Upper lobe of right lung (tissue), 1 donor: ENCODE measurements around the gene PLD6. TPM values are rescaled to one million over a fixed set of nuclear protein-coding genes. Genes with fewer than 3 reads are reported as not detected.

Experiments used
- ATAC-seq: fragments of 200-7000 bp; cut with Tn5 transposase; one replicate; pipeline ENCODE4 v1.9.1; 2020; ENCODE audit warnings: mild to moderate bottlenecking, moderate library complexity
- DNase-seq: peaks from one replicate; pipeline ENCODE4 v3.0.0-alpha.2; 2020
- H3K27ac ChIP-seq: fragments of 200-600 bp; one replicate; pipeline ENCODE4 v1.8.0; 2022
- H3K27me3 ChIP-seq: fragments of 200-600 bp; one replicate; pipeline ENCODE4 v1.8.0; 2022; ENCODE audit warnings: mild to moderate bottlenecking
- H3K36me3 ChIP-seq: fragments of 200-600 bp; one replicate; pipeline ENCODE4 v1.8.0; 2022
- H3K4me1 ChIP-seq: fragments of 200-600 bp; one replicate; pipeline ENCODE4 v1.8.0; 2022
- H3K4me3 ChIP-seq: fragments of 200-600 bp; one replicate; pipeline ENCODE4 v1.8.0; 2022; ENCODE audit warnings: mild to moderate bottlenecking
- H3K9me3 ChIP-seq: fragments of 200-600 bp; one replicate; pipeline ENCODE4 v1.8.0; 2022
- intact Hi-C: fragments of 100-400 bp; cut with DNase I; formaldehyde crosslinking; loops from one replicate; pipeline ENCODE4 v1.11.0; 2022
- total RNA-seq: library from RNA; stranded (reverse); fragmentation: NEBNext Ultra II Directional; extraction: Animal tissue kit (Norgen Biotek cat#: 25700); gene quantifications from one replicate; pipeline ENCODE4 v1.2.1, GENCODE V29; 2021
- TF ChIP-seq, protein P1 (sequence below): fragments of 200-600 bp; IDR thresholded peaks from one replicate; pipeline ENCODE4 v1.8.0; 2022; ENCODE audit warnings: antibody characterized with exemption
- donor health status: DM: no; HTN: yes; CAD: no; lungs with severe emphysema.

The PLD6 gene
- total RNA-seq, 1 donor from 2014 or later = 4.9 TPM

DNA sequence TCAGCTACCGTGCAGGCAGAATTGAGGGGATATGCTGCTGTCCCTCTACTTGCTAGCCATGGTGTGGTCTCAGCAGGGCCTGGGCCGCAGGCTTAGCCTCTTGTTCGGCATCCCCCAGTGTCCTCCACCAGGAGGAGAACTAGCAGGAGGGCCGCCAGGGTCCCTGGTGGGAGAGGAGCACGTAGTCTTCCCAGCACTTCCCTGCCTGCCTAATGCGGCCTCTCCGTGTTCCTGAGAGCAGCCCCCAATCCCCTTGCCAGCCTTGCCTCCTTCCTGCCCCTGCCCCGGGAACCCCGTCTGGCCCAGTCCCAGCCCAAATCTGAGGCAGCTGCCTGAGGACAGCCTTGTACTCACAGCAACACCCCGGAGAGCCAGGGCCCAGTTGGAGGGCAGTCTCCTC is 38.1 kb downstream of the PLD6 start:
- intact Hi-C loops = no loop called here
- H3K9me3 ChIP-seq = no peaks in the 10 kb centered on the region
- ATAC-seq (no peak), DNase-seq (no peak)
- peaks cover 80% of the 10 kb centered on the region for H3K36me3 ChIP-seq
- H3K4me3 ChIP-seq = no peak overlapping the region
- H3K4me1 ChIP-seq = peaks cover 28% of the 10 kb centered on the region
- no peak overlapping the region for H3K27ac ChIP-seq
- TF ChIP-seq, protein P1, sequence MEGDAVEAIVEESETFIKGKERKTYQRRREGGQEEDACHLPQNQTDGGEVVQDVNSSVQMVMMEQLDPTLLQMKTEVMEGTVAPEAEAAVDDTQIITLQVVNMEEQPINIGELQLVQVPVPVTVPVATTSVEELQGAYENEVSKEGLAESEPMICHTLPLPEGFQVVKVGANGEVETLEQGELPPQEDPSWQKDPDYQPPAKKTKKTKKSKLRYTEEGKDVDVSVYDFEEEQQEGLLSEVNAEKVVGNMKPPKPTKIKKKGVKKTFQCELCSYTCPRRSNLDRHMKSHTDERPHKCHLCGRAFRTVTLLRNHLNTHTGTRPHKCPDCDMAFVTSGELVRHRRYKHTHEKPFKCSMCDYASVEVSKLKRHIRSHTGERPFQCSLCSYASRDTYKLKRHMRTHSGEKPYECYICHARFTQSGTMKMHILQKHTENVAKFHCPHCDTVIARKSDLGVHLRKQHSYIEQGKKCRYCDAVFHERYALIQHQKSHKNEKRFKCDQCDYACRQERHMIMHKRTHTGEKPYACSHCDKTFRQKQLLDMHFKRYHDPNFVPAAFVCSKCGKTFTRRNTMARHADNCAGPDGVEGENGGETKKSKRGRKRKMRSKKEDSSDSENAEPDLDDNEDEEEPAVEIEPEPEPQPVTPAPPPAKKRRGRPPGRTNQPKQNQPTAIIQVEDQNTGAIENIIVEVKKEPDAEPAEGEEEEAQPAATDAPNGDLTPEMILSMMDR = no peak
- H3K27me3 ChIP-seq = no peaks in the 10 kb centered on the region

DNA sequence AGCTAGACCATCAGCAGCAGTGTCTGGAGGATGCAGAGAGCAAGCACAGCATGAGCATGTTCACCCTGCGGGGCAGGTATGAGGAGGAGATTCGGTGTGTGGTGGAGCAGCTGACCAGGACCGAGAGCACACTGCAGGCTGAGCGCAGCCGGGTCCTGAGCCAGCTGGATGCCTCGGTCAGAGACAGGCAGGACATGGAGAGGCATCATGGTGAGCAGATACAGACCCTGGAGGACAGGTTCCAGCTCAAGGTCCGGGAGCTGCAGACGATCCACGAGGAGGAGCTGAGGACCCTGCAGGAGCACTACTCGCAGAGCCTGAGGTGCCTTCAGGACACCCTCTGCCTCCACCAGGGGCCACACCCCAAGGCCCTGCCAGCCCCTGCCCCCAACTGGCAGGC is 38.8 kb downstream of the PLD6 start:
- Histone ChIP-seq H3K4me1 (peaks cover 23% of the 10 kb centered on the region), H3K36me3 (peaks cover 80% of the 10 kb centered on the region), H3K9me3 (no peaks in the 10 kb centered on the region), H3K4me3 (no peak overlapping the region), H3K27ac (no peak overlapping the region), H3K27me3 (no peaks in the 10 kb centered on the region)
- no peak for DNase-seq
- TF ChIP-seq, protein P1 = no peak
- intact Hi-C loops = no loop called here
- ATAC-seq = no peak

DNA sequence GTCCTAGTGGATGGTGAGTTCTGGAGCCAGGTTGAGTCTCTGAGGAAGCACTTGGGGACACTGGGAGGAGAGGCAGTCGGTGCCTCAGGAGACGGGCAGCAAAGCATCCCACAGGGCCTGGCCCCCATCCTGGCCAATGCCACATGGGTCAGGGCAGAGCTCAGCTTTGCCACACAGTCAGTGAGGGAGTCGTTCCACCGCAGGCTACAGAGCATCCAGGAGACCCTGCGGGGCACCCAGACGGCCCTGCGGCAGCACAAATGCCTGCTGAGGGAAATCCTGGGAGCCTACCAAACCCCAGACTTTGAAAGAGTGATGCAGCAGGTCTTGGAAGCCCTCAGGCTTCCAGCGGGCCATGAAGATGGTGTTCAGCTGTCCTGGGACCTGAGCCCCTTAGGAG is 39.7 kb downstream of the PLD6 start:
- Histone ChIP-seq H3K36me3 (peaks cover 80% of the 10 kb centered on the region), H3K27me3 (no peaks in the 10 kb centered on the region), H3K4me3 (no peak overlapping the region), H3K4me1 (peaks cover 16% of the 10 kb centered on the region), H3K9me3 (no peaks in the 10 kb centered on the region), H3K27ac (no peak overlapping the region)
- TF ChIP-seq, protein P1 = no peak
- intact Hi-C loops = no loop called here
- no peak for DNase-seq
- no peak for ATAC-seq

DNA sequence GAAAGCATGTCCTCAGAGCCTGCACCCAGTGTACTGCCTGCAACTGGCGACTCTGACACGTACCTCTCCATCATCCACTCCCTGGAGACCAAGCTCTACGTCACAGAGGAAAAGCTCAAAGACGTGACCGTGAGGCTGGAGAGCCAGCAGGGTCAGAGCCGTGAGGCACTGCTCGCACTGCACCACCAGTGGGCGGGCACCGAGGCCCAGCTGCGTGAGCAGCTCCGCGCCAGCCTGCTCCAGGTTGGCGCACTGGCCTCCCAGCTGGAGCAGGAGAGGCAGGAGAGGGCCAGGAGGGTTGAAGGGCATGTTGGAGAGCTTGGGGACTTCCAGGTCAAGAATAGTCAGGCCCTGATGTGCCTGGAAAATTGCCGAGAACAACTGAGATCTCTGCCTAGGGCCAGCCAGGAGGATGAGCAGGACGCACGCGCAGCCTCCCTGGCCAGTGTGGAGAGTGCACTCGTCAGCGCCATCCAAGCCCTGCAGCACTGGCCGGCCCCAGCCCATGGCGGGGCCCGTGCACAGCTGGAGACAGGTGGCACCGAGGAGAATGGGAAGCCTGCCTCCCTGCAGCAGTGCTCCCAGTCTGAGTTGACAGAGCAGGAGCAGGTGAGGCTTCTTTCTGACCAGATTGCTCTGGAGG is 40.3 kb downstream of the PLD6 start:
- H3K27ac ChIP-seq = no peak overlapping the region
- H3K36me3 ChIP-seq = peaks cover 84% of the 10 kb centered on the region
- ATAC-seq (no peak), DNase-seq (no peak)
- H3K9me3 ChIP-seq = no peaks in the 10 kb centered on the region
- no peaks in the 10 kb centered on the region for H3K27me3 ChIP-seq
- H3K4me1 ChIP-seq = peaks cover 9% of the 10 kb centered on the region
- H3K4me3 ChIP-seq = no peak overlapping the region
- TF ChIP-seq, protein P1 = no peak
- intact Hi-C loops = no loop called here

DNA sequence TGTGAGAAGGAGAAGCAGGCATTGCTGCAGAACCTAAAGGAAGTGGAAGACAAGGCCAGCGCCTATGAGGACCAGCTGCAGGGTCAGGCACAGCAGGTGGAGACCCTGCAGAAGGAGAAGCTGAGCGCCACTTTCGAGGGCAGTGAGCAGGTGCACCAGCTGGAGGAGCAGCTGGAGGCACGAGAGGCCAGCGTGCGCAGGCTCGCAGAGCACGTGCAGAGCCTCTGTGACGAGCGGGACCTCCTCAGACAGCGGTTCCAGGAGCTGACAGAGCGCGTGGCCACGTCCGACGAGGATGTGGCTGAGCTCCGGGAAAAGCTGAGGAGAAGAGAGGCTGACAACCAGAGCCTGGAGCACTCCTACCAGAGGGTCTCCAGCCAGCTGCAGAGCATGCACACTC is 41.5 kb downstream of the PLD6 start:
- ATAC-seq (no peak), DNase-seq (no peak)
- no peaks in the 10 kb centered on the region for H3K27me3 ChIP-seq
- H3K27ac ChIP-seq = no peak overlapping the region
- no peak overlapping the region for H3K4me3 ChIP-seq
- H3K4me1 ChIP-seq = no peaks in the 10 kb centered on the region
- TF ChIP-seq, protein P1 = no peak
- peaks cover 95% of the 10 kb centered on the region for H3K36me3 ChIP-seq
- intact Hi-C loops = no loop called here
- no peaks in the 10 kb centered on the region for H3K9me3 ChIP-seq

DNA sequence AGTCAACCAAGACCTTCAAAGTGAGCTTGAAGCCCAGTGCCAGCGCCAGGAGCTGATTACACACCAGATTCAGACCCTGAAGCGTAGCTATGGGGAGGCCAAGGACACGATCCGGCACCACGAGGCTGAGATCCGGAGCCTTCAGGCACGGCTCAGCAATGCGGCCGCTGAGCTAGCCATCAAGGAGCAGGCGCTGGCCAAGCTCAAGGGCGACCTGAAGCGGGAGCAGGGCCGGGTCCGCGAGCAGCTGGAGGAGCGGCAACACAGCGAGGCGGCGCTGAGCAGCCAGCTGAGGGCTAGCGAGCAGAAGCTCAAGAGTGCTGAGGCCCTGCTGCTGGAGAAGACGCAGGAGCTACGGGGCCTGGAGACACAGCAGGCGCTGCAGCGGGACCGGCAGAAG is 42.0 kb downstream of the PLD6 start:
- H3K36me3 ChIP-seq = peaks cover 100% of the 10 kb centered on the region
- DNase-seq = no peak

More for the DNA sequence above, 42.0 kb downstream of the PLD6 start:
- Histone ChIP-seq H3K9me3 (no peaks in the 10 kb centered on the region), H3K27ac (no peak overlapping the region), H3K27me3 (no peaks in the 10 kb centered on the region), H3K4me3 (no peak overlapping the region), H3K4me1 (no peaks in the 10 kb centered on the region)
- TF ChIP-seq, protein P1 = no peak
- no peak for ATAC-seq
- intact Hi-C loops = no loop called here
